LNCAP (cell line): ENCODE measurements around the gene JMJD7.

Experiments
- CTCF ChIP-seq: fragments of 450-650 bp; IDR thresholded peaks from 2 replicates; pipeline ENCODE4 v1.5.1; 2017; ENCODE audit warnings: mild to moderate bottlenecking

Gene JMJD7

GRCh38 chr15:41834096-41834495 is 6.2 kb downstream of the JMJD7 start:
- no peak for TF ChIP-seq CTCF

- no peak for TF ChIP-seq CTCF
Measured at GRCh38 chr15:41836073-41836472, 8.2 kb downstream of the JMJD7 start.

- TF ChIP-seq CTCF, result no peak
Measured at GRCh38 chr15:41836713-41837454, 9.0 kb downstream of the JMJD7 start.

- TF ChIP-seq CTCF, result no peak
Measured at GRCh38 chr15:41838400-41838897, 10.6 kb downstream of the JMJD7 start, which contains the start of gene PLA2G4B. Gene PLA2G4B, plus strand, starts transcription at chr15:41838847. Its CDS starts 67 bp downstream, at chr15:41838914.

GRCh38 chr15:41839781-41840491 is 12.0 kb downstream of the JMJD7 start:
- no peak for TF ChIP-seq CTCF

- TF ChIP-seq CTCF, result no peak
Measured at GRCh38 chr15:41840673-41841072, 12.8 kb downstream of the JMJD7 start.

GRCh38 chr15:41841131-41841530 is 13.2 kb downstream of the JMJD7 start:
- no peak for TF ChIP-seq CTCF
